Embryonic facial prominence (tissue), 1 donor: ENCODE measurements around the gene SPOP.
"Not testable (repeated sequence)": the region's sequence is repeated elsewhere in the genome, so short reads cannot be mapped to it uniquely, and the experiment has no call there.

ENCODE experiments used
- DNase-seq: peaks from one replicate; pipeline ENCODE4 v3.0.0-alpha.2; 2016; ENCODE audit errors: extremely low spot score

Gene SPOP

GRCh38 chr17:49656247-49656646, 21.6 kb downstream of the SPOP start:
- DNase-seq, result no peak

DNA sequence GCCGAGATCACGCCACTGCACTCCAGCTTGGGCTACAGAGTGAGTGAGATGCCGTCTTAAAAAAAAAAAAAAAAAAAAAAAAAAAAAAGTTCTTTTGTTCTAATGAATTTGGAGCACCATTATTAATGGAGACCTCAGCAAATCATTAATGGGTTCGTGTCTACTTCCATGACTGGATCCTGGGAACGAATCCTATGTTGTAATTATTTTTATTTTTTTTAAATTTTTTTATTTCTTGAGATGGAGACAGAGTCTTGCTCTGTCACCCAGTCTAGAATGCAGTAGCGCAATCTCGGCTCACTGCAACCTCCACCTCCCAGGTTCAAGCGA, 30.7 kb downstream of the SPOP start:
- DNase-seq, result no peak

GRCh38 chr17:49646391-49647255, 31.3 kb downstream of the SPOP start:
- DNase-seq, result no peak

GRCh38 chr17:49646056-49646390, 31.9 kb downstream of the SPOP start:
- not testable (repeated sequence) for DNase-seq

DNA sequence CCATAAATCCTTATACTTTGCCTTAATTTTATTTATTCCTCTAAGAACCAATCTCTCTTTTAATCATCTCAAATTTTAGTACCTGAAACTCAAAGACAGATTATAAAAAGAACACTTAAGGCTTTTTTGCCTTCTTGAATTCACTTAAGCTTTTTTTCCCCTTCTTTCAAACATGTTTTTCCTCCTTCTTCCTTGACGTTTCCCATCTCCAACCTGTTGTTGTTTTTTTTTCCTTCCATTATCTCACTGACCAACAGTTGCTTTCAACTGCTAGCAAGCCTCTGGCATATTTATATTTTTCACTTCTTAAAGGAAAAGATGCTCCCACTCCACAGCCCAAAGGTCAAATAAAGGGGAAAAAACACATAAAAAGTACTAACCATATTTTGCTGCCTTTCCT, 32.2 kb downstream of the SPOP start:
- no peak for DNase-seq

- DNase-seq, result no peak
These were observed 37.3 kb downstream of the SPOP start for GRCh38 chr17:49640556-49640955.

DNA sequence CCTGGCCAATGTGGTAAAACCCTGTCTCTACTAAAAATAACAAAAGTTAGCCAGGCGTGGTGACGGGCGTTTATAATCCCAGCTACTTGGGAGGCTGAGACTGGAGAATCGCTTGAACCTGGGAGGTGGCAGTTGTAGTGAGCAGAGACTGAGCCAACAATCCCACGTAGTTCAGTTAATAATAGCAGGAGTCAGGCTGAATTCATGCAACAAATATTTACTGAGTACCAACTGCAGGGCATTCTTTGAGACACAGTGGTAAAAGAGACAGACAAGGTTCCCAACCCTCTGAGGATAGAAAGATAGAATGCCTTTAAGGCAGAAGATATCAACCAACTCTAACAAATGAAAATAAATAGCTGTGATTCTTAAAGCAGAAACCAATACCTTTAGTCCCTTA, 39.1 kb downstream of the SPOP start:
- DNase-seq, result no peak

DNA sequence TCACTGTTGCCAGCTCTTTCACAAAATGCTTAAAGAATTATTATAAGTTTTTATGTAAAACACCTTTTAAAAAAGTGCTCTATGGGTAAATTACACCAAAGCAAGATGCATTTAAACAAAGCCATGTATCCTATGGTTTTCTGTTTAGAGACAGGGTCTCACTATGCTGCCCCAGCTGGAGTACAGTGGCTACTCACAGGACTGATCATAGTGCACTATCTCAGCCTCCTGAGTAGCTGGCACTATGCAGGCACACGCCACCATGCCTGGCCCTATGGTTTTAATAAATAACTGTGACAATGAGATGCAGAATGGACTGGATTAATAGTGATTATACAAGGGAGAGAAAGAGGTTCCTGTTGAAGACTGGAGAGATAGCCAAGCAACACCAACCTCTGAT, 40.2 kb downstream of the SPOP start:
- DNase-seq, result no peak

- no peak for DNase-seq
These were observed 40.8 kb downstream of the SPOP start for GRCh38 chr17:49637050-49637449.

DNA sequence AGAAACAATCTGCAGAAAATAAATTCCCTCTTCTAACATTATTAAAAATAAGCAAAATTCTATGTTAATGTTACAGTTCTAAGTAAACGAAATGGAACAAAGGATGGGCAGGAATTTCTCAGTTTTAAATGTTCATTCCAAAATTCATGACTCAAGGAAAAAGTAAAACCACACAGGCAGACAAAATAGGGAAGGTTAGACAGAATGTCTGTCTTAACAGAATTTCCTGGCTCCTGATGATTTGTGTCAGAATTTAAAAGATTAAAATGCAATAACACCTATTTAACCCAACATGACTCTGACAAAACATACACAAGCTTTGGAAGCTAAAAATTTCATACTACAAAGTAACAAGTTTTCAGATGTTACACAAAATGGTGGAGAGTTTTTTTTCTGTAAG, 42.8 kb downstream of the SPOP start:
- no peak for DNase-seq

DNA sequence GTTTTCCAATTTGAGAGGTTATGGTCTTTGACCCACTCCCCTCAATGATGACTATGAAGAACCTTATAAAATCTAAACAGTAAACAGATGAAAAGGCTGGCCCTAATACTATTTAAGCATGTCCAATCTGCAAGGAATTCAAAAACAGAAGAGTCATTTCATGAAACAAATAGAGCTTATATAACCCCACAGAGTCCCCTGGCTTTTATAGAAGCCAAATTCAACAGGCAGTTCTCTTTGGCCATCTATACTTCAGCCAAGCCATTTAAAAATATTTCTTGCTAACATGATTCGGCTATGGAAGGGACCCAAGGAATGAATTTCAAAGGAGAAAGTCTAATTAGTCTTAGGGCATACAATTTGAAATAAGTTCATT, 43.4 kb downstream of the SPOP start:
- no peak for DNase-seq

GRCh38 chr17:49633762-49634484, 44.0 kb downstream of the SPOP start:
- DNase-seq, result no peak

DNA sequence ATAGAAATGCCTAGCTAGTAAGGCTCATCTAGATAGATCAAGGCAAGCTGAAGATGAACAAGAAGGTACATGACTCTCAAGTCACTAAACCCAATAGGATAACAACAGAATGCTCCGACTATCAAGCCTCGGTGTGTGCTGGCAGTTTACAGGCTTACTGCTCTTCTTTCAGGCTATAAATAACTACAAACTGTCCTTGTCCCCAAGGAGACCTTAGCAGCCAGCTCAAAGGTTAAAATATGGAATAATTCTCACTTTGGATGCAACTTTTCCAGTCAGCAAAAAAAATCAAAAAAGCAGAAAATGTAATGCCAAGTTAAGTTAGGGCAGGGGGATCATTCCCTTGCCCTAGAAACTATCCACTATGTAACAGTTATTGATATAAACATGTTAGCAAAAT, 44.6 kb downstream of the SPOP start:
- no peak for DNase-seq

GRCh38 chr17:49632201-49632600, 45.7 kb downstream of the SPOP start:
- no peak for DNase-seq

DNA sequence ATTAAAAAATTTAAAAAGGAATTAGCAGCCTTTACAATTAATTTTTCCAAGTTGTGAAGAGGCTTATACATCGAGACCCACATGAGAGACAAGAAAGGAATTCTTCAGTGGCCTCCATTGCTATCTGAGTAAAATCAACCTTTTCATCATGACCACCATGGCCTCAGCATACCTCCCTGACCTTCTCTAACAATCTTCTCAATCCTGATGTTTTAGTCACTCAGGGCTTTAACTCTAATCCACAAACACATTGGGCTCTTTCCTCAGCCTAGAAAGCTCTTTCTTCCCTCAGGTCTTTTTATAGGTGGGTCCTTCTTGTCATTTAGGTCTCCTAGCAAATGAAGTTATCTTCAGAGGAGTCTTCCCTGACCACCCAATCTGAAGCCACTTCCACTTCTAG, 46.4 kb downstream of the SPOP start:
- no peak for DNase-seq

- no peak for DNase-seq
These were observed 47.6 kb downstream of the SPOP start for GRCh38 chr17:49630113-49630900.

DNA sequence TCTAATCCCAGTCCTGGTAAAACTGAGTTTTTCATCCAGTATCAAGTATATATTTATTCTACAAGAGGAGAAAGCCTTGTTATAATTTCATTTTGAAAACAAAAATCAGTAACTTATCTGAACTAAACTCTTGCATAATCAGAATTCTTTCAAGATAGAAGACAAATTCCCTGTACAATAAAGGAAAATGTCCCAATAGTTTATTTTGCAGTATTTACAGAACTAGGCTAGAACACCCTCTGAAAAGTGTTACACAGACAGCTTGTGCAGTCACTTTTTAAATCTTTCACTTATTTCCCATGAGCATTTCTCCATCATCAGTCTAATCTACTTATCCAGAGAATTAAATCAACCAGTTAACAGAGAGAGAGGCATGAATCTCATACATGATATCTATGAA, 48.5 kb downstream of the SPOP start:
- DNase-seq, result no peak

DNA sequence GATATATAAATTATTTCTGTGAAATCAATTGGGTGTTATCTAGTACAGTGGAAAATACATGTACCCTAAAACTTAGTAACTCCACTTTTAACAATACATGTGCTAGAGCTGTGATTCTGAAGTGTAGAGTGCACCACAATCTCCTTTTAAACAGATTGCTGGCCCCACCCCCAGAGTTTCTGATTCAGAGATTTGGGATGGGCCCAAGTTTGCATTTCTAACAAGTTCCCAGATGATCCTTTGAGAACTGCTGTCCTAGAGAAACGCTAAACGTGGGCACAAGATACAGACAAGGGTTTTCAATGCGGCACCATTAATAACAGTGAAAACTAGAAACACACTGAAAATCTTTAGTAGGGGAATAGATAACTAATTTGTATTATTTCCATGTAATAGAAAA, 53.0 kb downstream of the SPOP start:
- no peak for DNase-seq

- no peak for DNase-seq
These were observed 55.9 kb downstream of the SPOP start for GRCh38 chr17:49621946-49622529.

DNA sequence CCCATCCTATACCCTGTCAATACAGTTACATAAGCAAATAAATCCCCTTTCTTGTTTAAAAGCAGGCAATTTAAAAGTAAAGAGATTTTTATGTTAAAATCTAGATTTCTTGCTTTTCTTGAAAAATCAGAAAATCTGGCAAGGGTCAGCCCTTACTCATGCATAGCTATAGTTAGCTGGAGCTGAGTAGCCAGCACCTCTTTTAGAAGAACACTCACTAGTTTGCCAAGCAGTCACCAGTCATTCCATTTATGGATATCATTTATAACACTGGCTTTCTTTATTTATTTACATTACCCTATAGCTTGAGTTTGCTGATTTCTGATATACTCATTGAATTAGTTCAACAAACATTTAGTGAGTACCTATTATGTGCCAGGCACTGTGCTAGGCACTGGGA, 56.5 kb downstream of the SPOP start:
- DNase-seq, result no peak

DNA sequence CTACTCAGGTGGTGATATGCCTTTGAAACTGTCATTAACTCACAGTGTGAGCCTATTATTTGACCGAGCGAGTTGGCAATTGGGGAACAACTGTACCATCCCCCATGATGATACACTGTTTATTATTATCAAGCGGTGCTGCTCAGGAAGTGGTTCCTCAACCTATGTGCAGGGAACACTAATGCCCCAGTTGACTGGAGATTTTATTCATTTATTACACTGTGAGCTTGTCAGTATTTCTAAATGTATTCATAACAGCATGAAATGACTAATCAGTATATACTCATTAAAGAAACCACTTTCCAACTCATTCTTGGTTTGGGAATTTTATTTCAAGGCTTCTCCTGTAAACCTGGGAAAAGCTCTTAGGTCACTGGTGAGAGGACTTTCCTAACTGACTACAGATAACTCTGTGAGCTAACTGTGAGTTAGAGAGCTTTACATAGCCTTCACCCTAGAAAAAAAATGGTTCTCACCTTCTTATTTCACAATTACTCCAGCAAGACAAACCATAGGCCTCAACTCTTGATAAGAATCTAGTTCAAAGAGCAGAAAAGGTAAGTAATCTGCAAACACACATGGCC, 59.8 kb downstream of the SPOP start:
- DNase-seq, result no peak

GRCh38 chr17:49616601-49617131, 61.2 kb downstream of the SPOP start:
- DNase-seq, result no peak
